HEK293T (cell line): ENCODE results near the gene MED27.
"Not testable (repeated sequence)": the region's sequence is repeated elsewhere in the genome, so short reads cannot be mapped to it uniquely, and the experiment has no call there.

Experiments
- ARNT ChIP-seq: fragments of 450-650 bp; IDR thresholded peaks from 2 replicates; pipeline ENCODE4 v1.6.1; 2017; ENCODE audit warnings: mild to moderate bottlenecking
- ELF4 ChIP-seq: fragments of 450-650 bp; IDR thresholded peaks from 2 replicates; pipeline ENCODE4 v1.6.1; 2017; ENCODE audit warnings: antibody characterized with exemption
- FOXM1 ChIP-seq: fragments of 450-650 bp; IDR thresholded peaks from 2 replicates; pipeline ENCODE4 v1.6.1; 2017; ENCODE audit warnings: mild to moderate bottlenecking, borderline replicate concordance
- LEF1 ChIP-seq: fragments of 450-650 bp; IDR thresholded peaks from 2 replicates; pipeline ENCODE4 v1.6.1; 2017; ENCODE audit warnings: mild to moderate bottlenecking, borderline replicate concordance
- PKNOX1 ChIP-seq: fragments of 450-650 bp; IDR thresholded peaks from 2 replicates; pipeline ENCODE4 v1.6.1; 2016
- SUZ12 ChIP-seq: fragments of 450-650 bp; IDR thresholded peaks from 2 replicates; pipeline ENCODE4 v1.6.1; 2016; ENCODE audit warnings: mild to moderate bottlenecking
- TARDBP ChIP-seq: fragments of 450-650 bp; IDR thresholded peaks from 2 replicates; pipeline ENCODE4 v1.6.1; 2016
- ZNF384 ChIP-seq: fragments of 450-650 bp; IDR thresholded peaks from 2 replicates; pipeline ENCODE4 v1.6.1; 2016

- not testable (repeated sequence) for TF ChIP-seq ELF4, FOXM1, PKNOX1, ARNT, LEF1, TARDBP, SUZ12, ZNF384
Observed at GRCh38 chr9:132058226-132058625, 21.4 kb downstream of the MED27 start.
